ENCODE data around the gene KITLG. TPM values are rescaled to one million over a fixed set of nuclear protein-coding genes. Genes with fewer than 3 reads are reported as not detected.

Gene KITLG
- total RNA-seq, 1 donor from 2014 or later, result 21.7 TPM

GRCh38 chr12:88627501-88627900, 47.2 kb upstream of the KITLG start:
- H3K79me2 ChIP-seq (ENCODE audit: insufficient read depth, low read length), result no peaks in the 10 kb centered on the region
- no peaks in the 10 kb centered on the region for H3K27me3 ChIP-seq (ENCODE audit: insufficient read depth, low read length)
- no peaks in the 10 kb centered on the region for H4K20me1 ChIP-seq (ENCODE audit: insufficient read depth, low read length)
- no peak overlapping the region for H2AFZ ChIP-seq (ENCODE audit: low read depth, low read length)
- H3K36me3 Mint-ChIP-seq (ENCODE audit: low read depth, unreplicated experiment), result no peaks in the 10 kb centered on the region
- H3K27ac ChIP-seq (ENCODE audit: low read depth, low read length), result no peak overlapping the region
- no peaks in the 10 kb centered on the region for H3K9me3 ChIP-seq (ENCODE audit: insufficient read depth, low read depth, low read length)
- no peak for FAIRE-seq
- peaks cover 3% of the 10 kb centered on the region for H3K4me1 Mint-ChIP-seq (ENCODE audit: low read depth, unreplicated experiment)
- H3K27ac Mint-ChIP-seq (ENCODE audit: unreplicated experiment), result no peak overlapping the region
- H3K4me3 Mint-ChIP-seq (ENCODE audit: unreplicated experiment), result no peak overlapping the region
- no peak overlapping the region for H3K4me2 ChIP-seq (ENCODE audit: low read length)
- TF ChIP-seq CTCF (IDR thresholded peaks at IDR 0.05; ENCODE audit: insufficient read depth, low read depth, low read length) (no peak), EZH2 (IDR thresholded peaks at IDR 0.05; ENCODE audit: insufficient read depth, low read length) (no peak)
- H3K9me3 Mint-ChIP-seq (ENCODE audit: unreplicated experiment), result no peaks in the 10 kb centered on the region
- H3K4me1 ChIP-seq (ENCODE audit: insufficient read depth, low read length), result no peaks in the 10 kb centered on the region
- H3K27me3 Mint-ChIP-seq (ENCODE audit: low read depth, unreplicated experiment), result no peaks in the 10 kb centered on the region
- no peak overlapping the region for H3K9ac ChIP-seq (ENCODE audit: low read length)
- H3K4me3 ChIP-seq (ENCODE audit: insufficient read depth, low read depth, low read length), result no peak overlapping the region
- DNase-seq (ENCODE audit: low read depth), result no peak
- no peaks in the 10 kb centered on the region for H3K36me3 ChIP-seq (ENCODE audit: insufficient read depth, low read length)

- no peak for TF ChIP-seq CTCF (IDR thresholded peaks at IDR 0.05; ENCODE audit: insufficient read depth, low read depth, low read length)
- no peak for TF ChIP-seq EZH2 (IDR thresholded peaks at IDR 0.05; ENCODE audit: insufficient read depth, low read length)
- no peak overlapping the region for H3K9ac ChIP-seq (ENCODE audit: low read length)
- no peaks in the 10 kb centered on the region for H3K9me3 ChIP-seq (ENCODE audit: insufficient read depth, low read depth, low read length)
- H2AFZ ChIP-seq (ENCODE audit: low read depth, low read length), result peak overlapping the region; percentile 1
- DNase-seq (ENCODE audit: low read depth) (no peak), FAIRE-seq (no peak)
- H3K27me3 ChIP-seq (ENCODE audit: insufficient read depth, low read length), result no peaks in the 10 kb centered on the region
- no peak overlapping the region for H3K27ac ChIP-seq (ENCODE audit: low read depth, low read length)
- H3K27ac Mint-ChIP-seq (ENCODE audit: unreplicated experiment), result no peak overlapping the region
- no peaks in the 10 kb centered on the region for H3K36me3 ChIP-seq (ENCODE audit: insufficient read depth, low read length)
- no peaks in the 10 kb centered on the region for H3K4me1 ChIP-seq (ENCODE audit: insufficient read depth, low read length)
- H3K4me3 Mint-ChIP-seq (ENCODE audit: unreplicated experiment), result no peak overlapping the region
- H3K4me2 ChIP-seq (ENCODE audit: low read length), result peak overlapping the region; percentile 46
- H3K4me1 Mint-ChIP-seq (ENCODE audit: low read depth, unreplicated experiment), result peaks cover 3% of the 10 kb centered on the region
- no peak overlapping the region for H3K4me3 ChIP-seq (ENCODE audit: insufficient read depth, low read depth, low read length)
- no peaks in the 10 kb centered on the region for H3K36me3 Mint-ChIP-seq (ENCODE audit: low read depth, unreplicated experiment)
- H3K27me3 Mint-ChIP-seq (ENCODE audit: low read depth, unreplicated experiment), result no peaks in the 10 kb centered on the region
- peaks cover 3% of the 10 kb centered on the region for H3K9me3 Mint-ChIP-seq (ENCODE audit: unreplicated experiment)
- H4K20me1 ChIP-seq (ENCODE audit: insufficient read depth, low read length), result no peaks in the 10 kb centered on the region
- no peaks in the 10 kb centered on the region for H3K79me2 ChIP-seq (ENCODE audit: insufficient read depth, low read length)
These were observed 45.1 kb upstream of the KITLG start for GRCh38 chr12:88625356-88625755.

- Histone ChIP-seq H3K4me3 (ENCODE audit: insufficient read depth, low read depth, low read length) (no peak overlapping the region), H3K4me2 (ENCODE audit: low read length) (peak overlapping the region; percentile 46), H3K79me2 (ENCODE audit: insufficient read depth, low read length) (no peaks in the 10 kb centered on the region), H3K9me3 (ENCODE audit: insufficient read depth, low read depth, low read length) (no peaks in the 10 kb centered on the region), H4K20me1 (ENCODE audit: insufficient read depth, low read length) (no peaks in the 10 kb centered on the region), H3K27me3 (ENCODE audit: insufficient read depth, low read length) (no peaks in the 10 kb centered on the region), H3K9ac (ENCODE audit: low read length) (no peak overlapping the region), H2AFZ (ENCODE audit: low read depth, low read length) (no peak overlapping the region), H3K36me3 (ENCODE audit: insufficient read depth, low read length) (no peaks in the 10 kb centered on the region), H3K4me1 (ENCODE audit: insufficient read depth, low read length) (no peaks in the 10 kb centered on the region), H3K27ac (ENCODE audit: low read depth, low read length) (no peak overlapping the region)
- Mint-ChIP-seq H3K36me3 (ENCODE audit: low read depth, unreplicated experiment) (no peaks in the 10 kb centered on the region), H3K9me3 (ENCODE audit: unreplicated experiment) (peaks cover 3% of the 10 kb centered on the region), H3K4me1 (ENCODE audit: low read depth, unreplicated experiment) (peaks cover 3% of the 10 kb centered on the region), H3K27me3 (ENCODE audit: low read depth, unreplicated experiment) (peaks cover under 1% of the 10 kb centered on the region), H3K4me3 (ENCODE audit: unreplicated experiment) (no peak overlapping the region), H3K27ac (ENCODE audit: unreplicated experiment) (no peak overlapping the region)
- TF ChIP-seq EZH2 (IDR thresholded peaks at IDR 0.05; ENCODE audit: insufficient read depth, low read length), result no peak
- no peak for TF ChIP-seq CTCF (IDR thresholded peaks at IDR 0.05; ENCODE audit: insufficient read depth, low read depth, low read length)
- DNase-seq (ENCODE audit: low read depth) (peak; percentile 80), FAIRE-seq (peak; percentile 90)
These were observed 44.6 kb upstream of the KITLG start for GRCh38 chr12:88624911-88625310.

Data from astrocyte (in vitro differentiated cells and primary cell).